ENCODE results near the gene ALG5. TPM values are rescaled to one million over a fixed set of nuclear protein-coding genes. Genes with fewer than 3 reads are reported as not detected.

Gene ALG5
- total RNA-seq, 2 experiments from 2014 or later = 36.3 to 36.6 TPM

- POLR2A ChIA-PET = no interaction called here
- DNase-seq = no peak
- no peaks in the 10 kb centered on the region for H3K4me1 Mint-ChIP-seq
- no peaks in the 10 kb centered on the region for H3K36me3 Mint-ChIP-seq (ENCODE audit: low read depth)
- H3K27ac Mint-ChIP-seq = no peak overlapping the region
- H3K4me3 Mint-ChIP-seq = no peak overlapping the region
- CTCF ChIA-PET = no interaction called here
- peaks cover 25% of the 10 kb centered on the region for H3K27me3 Mint-ChIP-seq
- H3K9me3 Mint-ChIP-seq = no peaks in the 10 kb centered on the region
Observed at GRCh38 chr13:36905944-36906343, 93.2 kb downstream of the ALG5 start.

DNA sequence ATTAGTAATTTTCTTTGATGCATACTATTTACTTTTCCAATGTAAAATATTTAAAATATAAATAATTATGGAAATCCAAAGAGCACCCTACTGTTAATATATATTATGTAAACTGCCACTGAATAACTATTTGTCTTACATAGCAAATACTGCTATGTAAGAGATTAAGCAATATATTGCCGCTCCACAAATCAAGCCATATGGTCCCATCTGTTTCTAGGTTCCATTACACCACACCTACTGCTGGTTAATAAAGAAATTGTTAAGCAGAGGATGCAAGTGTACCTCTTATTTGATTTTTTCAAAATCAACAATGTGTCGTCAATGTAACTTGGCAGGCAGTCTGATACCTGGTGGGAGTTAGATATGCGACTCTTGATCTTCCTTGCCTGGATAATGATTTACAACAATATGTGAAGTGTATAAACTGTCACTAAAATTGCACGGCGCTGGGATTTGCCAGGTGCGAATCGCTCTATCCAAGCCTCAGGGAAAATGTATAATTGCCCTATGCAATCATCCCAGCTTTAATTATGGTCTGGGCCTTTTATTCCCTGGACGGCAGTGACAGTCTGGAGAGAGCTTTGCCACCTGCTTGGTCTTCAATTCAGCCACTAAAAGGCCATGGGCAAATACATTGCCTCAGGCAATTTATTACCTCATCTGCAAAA is 95.1 kb downstream of the ALG5 start:
- CTCF ChIA-PET = no interaction called here
- Mint-ChIP-seq H3K9me3 (no peaks in the 10 kb centered on the region), H3K36me3 (ENCODE audit: low read depth) (no peaks in the 10 kb centered on the region), H3K27ac (no peak overlapping the region), H3K4me3 (no peak overlapping the region), H3K4me1 (no peaks in the 10 kb centered on the region), H3K27me3 (peaks cover 34% of the 10 kb centered on the region)
- POLR2A ChIA-PET = no interaction called here
- no peak for DNase-seq

Other genes starting within 250 kb of the ALG5 start
- gene RFXAP, start 180.1 kb downstream of the ALG5 start, total RNA-seq = 10 to 100 TPM; 15.3 to 16.1 TPM
- not detected for gene SMAD9, start 79.1 kb downstream of the ALG5 start, total RNA-seq
- 100 to 1,000 TPM; 101 to 109 TPM for gene EXOSC8, start 1.4 kb upstream of the ALG5 start, total RNA-seq
- gene SUPT20H, start 60.3 kb upstream of the ALG5 start, total RNA-seq = 10 to 100 TPM; 70.7 to 70.9 TPM
- gene CSNK1A1L, start 106.3 kb upstream of the ALG5 start, total RNA-seq = not detected